GM06990 (cell line): ENCODE results near the gene STIM2.
"Not testable (repeated sequence)": the region's sequence is repeated elsewhere in the genome, so short reads cannot be mapped to it uniquely, and the experiment has no call there.

Experiments used
- DNase-seq: peaks from one replicate; pipeline ENCODE4 v3.0.0-alpha.2; 2011; ENCODE audit not compliant: insufficient read length; ENCODE audit errors: extremely low read depth
- H3K27me3 ChIP-seq: replicated peaks from 2 replicates; pipeline ENCODE4 v1.6.0; 2011; ENCODE audit warnings: low read length; ENCODE audit not compliant: control insufficient read depth, insufficient read depth
- H3K36me3 ChIP-seq: 2 replicates; pipeline ENCODE4 v1.5.1; 2011; ENCODE audit warnings: low read length; ENCODE audit not compliant: control insufficient read depth, insufficient read depth
- H3K4me3 ChIP-seq: replicated peaks from 2 replicates; pipeline ENCODE4 v1.5.1; 2011; ENCODE audit warnings: low read depth, mild to moderate bottlenecking, control low read depth, low read length
- CTCF ChIP-seq: IDR thresholded peaks from 2 replicates; pipeline ENCODE4 v1.5.1; 2011; ENCODE audit warnings: low read length, control low read depth, mild to moderate bottlenecking, inconsistent platforms; ENCODE audit not compliant: insufficient read depth, poor library complexity, severe bottlenecking

Gene STIM2

DNA sequence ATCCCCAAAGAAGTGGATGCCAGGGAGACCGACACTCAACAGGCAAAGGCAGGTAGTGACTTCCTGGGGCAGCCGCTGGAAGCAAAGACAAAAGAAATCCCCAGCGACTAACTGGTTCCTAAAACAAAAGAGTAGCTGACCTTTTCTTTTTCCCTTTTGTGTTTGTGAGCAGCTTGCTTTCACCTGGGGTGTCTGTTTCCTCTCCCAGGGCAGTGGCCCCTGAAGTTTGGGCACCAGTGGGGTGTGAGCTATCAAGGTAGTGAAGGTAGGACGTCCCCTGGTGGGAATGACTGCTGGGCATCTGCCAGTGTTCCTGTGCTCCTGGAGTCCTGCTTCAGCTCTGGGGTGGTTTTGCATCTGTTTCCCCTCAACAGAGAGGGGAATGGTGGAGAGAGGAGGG lies 41.6 kb upstream of the STIM2 start:
- no peak for DNase-seq
- Histone ChIP-seq H3K27me3 (no peaks in the 10 kb centered on the region), H3K4me3 (no peak overlapping the region)

GRCh38 chr4:26819478-26820095 lies 41.1 kb upstream of the STIM2 start:
- Histone ChIP-seq H3K4me3 (no peak overlapping the region), H3K27me3 (no peaks in the 10 kb centered on the region), H3K36me3 (no peaks in the 10 kb centered on the region)
- TF ChIP-seq CTCF, result peak; percentile 1
- no peak for DNase-seq

More for the DNA sequence above, 41.6 kb upstream of the STIM2 start:
- no peaks in the 10 kb centered on the region for H3K36me3 ChIP-seq
- TF ChIP-seq CTCF, result no peak

- H3K4me3 ChIP-seq, result no peak overlapping the region
- no peak for TF ChIP-seq CTCF
- DNase-seq, result no peak
- H3K27me3 ChIP-seq, result no peaks in the 10 kb centered on the region
- no peaks in the 10 kb centered on the region for H3K36me3 ChIP-seq
Measured at GRCh38 chr4:26820346-26820745, 40.3 kb upstream of the STIM2 start.

DNA sequence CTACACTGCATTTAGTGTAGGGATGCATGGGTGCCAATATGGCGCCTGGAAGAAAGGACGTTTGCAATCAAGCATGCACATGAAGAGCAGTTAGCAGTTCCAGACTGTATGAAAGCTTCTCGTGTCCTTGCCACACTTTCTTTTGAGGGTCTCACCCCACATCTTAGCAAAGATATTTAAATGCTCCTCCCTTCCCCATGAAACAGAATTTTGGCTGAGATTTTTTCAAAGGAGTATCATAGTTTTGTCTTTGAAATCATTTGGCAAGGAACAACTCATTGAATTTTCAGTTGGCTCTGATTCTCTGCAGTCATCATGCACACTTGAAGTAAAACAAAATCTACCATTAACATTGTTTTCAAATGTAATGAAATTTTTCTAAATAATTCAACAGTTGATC lies 39.6 kb upstream of the STIM2 start:
- no peaks in the 10 kb centered on the region for H3K36me3 ChIP-seq
- DNase-seq, result no peak
- H3K27me3 ChIP-seq, result no peaks in the 10 kb centered on the region
- H3K4me3 ChIP-seq, result no peak overlapping the region
- no peak for TF ChIP-seq CTCF

- TF ChIP-seq CTCF, result no peak
- no peak overlapping the region for H3K4me3 ChIP-seq
- DNase-seq, result no peak
- no peaks in the 10 kb centered on the region for H3K36me3 ChIP-seq
- H3K27me3 ChIP-seq, result no peaks in the 10 kb centered on the region
Measured at GRCh38 chr4:26821677-26822503, 38.8 kb upstream of the STIM2 start.

- H3K4me3 ChIP-seq, result no peak overlapping the region
- H3K36me3 ChIP-seq, result no peaks in the 10 kb centered on the region
- no peaks in the 10 kb centered on the region for H3K27me3 ChIP-seq
- peak; percentile 48 for DNase-seq
- no peak for TF ChIP-seq CTCF
Measured at GRCh38 chr4:26822546-26822945, 38.1 kb upstream of the STIM2 start.

- H3K4me3 ChIP-seq, H3K36me3 ChIP-seq, H3K27me3 ChIP-seq, DNase-seq: not testable (repeated sequence)
Measured at GRCh38 chr4:26822974-26823373, 37.7 kb upstream of the STIM2 start.
